Astrocyte (in vitro differentiated cells and primary cell): ENCODE results near the gene MICAL1.

Experiments used
- EZH2 ChIP-seq: IDR thresholded peaks from 2 replicates; pipeline ENCODE4 v1.6.1; 2012; ENCODE audit warnings: mild to moderate bottlenecking, low read length, inconsistent platforms; ENCODE audit not compliant: insufficient read depth
- TF ChIP-seq, protein P1 (sequence below): IDR thresholded peaks from 2 replicates; pipeline ENCODE4 v1.5.1; 2011; ENCODE audit warnings: low read depth, mild to moderate bottlenecking, inconsistent platforms, low read length, moderate library complexity; ENCODE audit not compliant: insufficient read depth

DNA sequence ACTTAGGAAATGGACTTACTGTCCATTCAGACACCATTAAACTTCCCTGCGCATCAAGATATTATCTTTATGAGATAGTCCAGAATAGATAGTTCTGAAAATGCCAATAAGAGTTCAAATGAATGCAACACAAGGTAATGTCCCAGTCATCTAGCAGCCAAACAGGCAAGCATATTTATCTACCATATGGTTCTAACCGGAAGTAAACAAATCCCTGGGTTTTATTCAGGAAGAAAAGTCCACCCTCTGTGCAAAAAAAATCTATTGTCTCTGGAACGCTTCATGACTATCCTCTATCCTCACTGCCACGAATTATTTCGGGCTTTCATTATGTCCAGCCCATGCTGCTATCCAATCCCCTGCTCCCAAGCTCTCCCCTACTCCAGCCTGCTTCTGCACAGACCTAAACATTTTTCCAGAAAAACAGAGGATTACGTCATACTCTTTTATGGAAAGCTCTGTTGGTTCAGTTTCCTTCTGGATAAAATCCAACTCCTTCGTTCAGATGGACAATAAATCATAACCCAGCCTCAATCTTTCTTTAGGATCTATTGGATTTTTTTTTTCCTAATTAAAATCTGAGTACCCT is 26.6 kb downstream of the MICAL1 start:
- no peak for TF ChIP-seq EZH2
- TF ChIP-seq, protein P1, sequence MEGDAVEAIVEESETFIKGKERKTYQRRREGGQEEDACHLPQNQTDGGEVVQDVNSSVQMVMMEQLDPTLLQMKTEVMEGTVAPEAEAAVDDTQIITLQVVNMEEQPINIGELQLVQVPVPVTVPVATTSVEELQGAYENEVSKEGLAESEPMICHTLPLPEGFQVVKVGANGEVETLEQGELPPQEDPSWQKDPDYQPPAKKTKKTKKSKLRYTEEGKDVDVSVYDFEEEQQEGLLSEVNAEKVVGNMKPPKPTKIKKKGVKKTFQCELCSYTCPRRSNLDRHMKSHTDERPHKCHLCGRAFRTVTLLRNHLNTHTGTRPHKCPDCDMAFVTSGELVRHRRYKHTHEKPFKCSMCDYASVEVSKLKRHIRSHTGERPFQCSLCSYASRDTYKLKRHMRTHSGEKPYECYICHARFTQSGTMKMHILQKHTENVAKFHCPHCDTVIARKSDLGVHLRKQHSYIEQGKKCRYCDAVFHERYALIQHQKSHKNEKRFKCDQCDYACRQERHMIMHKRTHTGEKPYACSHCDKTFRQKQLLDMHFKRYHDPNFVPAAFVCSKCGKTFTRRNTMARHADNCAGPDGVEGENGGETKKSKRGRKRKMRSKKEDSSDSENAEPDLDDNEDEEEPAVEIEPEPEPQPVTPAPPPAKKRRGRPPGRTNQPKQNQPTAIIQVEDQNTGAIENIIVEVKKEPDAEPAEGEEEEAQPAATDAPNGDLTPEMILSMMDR, result no peak
